GM12873 (cell line): ENCODE measurements around the gene YWHAG.

Experiments
- TF ChIP-seq, protein P1 (sequence below): IDR thresholded peaks from 2 replicates; pipeline ENCODE4 v1.5.1; 2012; ENCODE audit warnings: low read depth, mild to moderate bottlenecking, moderate library complexity, low read length, control low read depth; ENCODE audit not compliant: insufficient read depth; ENCODE audit errors: missing control alignments

The YWHAG gene

DNA sequence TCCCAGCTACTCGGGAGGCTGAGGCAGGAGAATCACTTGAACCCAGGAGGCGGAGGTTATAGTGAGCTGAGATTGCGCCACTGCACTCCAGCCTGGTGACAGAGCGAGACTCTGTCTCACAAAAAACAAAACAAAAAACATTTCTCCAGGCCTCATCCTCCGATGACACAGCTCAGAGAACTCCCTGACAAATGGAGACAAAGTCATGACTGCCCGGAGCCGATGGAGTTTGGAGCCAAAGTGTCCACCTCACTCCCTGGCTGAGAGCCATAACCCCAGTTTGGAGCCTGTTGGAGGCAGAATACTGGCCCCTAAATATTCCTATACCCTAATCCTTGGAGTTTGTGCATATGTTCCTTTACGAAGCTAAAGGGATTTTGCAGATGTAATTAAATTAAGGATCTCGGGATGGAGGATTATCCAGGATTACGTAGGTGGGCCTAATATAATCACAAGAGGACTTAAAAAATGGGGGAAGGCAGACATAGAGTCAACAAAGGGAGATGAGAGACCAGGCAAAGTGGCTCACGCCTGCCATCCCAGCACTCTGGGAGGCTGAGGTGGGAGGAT, 28.0 kb upstream of the YWHAG start:
- TF ChIP-seq, protein P1, sequence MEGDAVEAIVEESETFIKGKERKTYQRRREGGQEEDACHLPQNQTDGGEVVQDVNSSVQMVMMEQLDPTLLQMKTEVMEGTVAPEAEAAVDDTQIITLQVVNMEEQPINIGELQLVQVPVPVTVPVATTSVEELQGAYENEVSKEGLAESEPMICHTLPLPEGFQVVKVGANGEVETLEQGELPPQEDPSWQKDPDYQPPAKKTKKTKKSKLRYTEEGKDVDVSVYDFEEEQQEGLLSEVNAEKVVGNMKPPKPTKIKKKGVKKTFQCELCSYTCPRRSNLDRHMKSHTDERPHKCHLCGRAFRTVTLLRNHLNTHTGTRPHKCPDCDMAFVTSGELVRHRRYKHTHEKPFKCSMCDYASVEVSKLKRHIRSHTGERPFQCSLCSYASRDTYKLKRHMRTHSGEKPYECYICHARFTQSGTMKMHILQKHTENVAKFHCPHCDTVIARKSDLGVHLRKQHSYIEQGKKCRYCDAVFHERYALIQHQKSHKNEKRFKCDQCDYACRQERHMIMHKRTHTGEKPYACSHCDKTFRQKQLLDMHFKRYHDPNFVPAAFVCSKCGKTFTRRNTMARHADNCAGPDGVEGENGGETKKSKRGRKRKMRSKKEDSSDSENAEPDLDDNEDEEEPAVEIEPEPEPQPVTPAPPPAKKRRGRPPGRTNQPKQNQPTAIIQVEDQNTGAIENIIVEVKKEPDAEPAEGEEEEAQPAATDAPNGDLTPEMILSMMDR, result no peak

DNA sequence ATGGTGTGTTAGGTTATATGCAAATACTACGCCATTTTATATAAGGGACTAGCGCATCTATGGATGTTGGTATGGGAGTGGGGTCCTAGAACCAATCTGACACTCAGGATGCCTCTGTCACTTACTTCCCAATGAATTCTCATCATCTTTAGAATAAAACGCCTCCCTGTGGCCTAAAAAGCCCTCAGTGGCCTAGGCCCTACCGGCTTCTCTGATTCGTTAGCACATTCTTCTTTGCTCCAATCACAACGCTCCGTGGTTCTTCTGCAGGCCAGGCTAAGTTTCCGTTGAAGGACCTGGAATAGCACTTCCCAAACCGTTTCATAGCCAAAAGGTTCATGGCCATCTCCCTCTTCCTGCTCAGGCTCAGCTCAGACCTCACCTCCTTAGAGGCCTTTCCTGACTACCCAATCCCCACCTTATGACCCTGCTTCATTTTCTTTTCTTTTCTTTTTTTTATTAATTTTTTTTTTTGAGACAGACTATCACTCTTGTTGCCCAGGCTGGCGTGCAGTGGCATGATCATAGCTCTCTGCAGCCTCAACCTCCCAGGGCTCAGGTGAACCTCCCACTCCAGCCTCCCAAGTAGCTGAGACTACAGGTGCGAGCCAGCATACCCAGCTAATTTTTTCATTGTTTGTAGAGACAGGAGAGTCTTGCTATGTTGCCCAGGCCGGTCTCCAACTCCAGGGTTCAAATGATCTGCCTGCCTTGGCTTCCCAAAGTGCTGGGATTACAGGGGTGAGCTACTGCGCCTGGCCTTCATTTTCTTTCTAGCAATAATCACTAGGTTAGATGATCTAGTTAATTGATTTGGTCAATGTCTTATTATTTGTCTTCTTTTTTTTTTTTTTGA, 24.5 kb upstream of the YWHAG start:
- TF ChIP-seq, protein P1, result no peak

DNA sequence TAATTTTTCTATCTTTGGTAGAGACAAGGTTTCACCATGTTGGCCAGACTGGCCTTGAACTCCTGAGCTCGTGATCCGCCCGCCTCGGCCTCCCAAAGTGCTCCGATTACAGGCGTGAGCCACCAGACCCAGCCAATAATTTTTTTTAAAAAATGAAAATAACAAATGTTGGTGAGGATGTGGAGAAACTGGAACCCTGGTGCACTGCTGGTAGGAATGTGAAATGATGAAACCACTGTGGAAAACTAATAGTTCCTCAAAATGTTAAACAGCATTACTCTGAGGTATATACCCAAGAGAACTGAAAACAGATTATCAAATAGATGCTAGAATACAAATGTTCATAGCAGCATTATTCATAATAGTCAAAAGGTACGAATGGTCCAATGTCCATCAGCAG, 23.0 kb upstream of the YWHAG start:
- TF ChIP-seq, protein P1, result no peak

DNA sequence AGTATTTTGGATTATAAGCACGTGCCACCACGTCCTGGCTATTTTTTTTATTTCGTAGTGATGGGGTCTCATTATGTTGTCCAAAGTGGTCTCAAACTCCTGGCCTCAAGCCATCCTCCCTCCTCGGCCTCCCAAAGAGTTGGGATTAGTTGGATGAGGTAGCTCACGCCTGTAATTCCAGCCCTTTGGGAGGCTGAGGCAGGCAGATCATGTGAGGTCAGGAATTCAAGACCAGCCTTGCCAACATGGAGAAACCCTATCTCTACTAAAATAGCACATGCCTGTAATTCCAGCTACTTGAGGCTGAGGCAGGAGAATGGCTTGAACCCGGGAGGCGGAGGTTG, 21.8 kb upstream of the YWHAG start:
- TF ChIP-seq, protein P1, result no peak

DNA sequence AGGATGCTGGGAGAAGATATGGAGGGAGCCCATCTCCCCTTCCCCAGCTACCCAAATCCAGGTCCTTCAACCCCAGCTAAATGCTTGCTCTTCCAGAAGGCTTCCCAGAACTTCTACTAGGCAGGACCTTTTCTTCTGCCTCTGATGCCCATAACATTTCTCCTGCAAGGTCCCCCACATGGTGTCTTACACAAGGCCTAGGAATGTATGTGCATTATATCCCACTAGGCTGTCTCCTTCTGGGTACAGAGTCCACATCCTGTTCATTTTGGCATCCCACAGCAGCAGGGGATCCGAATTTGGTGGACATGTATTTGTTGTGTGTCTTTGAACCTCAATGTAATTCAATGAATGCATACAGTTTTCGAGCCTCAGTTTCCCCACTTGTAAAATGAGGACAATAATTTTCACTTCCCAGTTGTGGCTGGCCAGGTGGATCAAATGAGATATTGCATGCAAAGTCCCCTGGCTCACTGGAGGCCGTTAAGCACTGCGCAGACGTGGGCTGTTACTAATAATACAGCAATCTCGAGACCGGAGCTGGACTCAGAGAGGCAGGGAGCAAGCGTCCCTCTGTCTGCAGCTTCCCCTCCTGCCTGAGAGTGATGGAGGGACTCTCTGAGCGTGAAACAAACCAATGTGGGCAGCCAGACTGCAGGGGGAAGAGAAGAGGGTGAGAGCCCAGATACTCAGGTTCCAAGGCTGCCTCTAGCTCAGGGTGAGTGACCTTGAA, 18.6 kb upstream of the YWHAG start:
- TF ChIP-seq, protein P1, result no peak

DNA sequence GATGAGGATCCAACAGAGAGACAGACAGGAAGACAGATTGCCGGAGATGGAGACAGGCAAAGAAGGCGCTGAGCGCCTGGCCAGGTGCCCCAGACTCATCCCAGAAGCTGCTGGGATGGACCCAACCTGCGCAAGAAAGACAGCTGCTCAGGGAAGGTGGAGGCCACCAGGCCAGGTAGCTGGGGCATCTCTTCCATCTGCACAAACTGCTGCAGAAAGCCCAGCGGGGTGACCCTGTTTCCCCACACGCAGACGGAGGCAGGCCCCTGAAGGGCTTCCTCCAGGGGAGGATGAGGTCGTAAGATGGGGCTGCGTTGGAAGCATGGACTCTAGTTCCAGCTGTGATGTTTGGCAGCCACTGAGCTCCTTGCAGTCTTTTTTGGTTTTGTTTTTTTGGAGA, 16.5 kb upstream of the YWHAG start:
- TF ChIP-seq, protein P1, result no peak

DNA sequence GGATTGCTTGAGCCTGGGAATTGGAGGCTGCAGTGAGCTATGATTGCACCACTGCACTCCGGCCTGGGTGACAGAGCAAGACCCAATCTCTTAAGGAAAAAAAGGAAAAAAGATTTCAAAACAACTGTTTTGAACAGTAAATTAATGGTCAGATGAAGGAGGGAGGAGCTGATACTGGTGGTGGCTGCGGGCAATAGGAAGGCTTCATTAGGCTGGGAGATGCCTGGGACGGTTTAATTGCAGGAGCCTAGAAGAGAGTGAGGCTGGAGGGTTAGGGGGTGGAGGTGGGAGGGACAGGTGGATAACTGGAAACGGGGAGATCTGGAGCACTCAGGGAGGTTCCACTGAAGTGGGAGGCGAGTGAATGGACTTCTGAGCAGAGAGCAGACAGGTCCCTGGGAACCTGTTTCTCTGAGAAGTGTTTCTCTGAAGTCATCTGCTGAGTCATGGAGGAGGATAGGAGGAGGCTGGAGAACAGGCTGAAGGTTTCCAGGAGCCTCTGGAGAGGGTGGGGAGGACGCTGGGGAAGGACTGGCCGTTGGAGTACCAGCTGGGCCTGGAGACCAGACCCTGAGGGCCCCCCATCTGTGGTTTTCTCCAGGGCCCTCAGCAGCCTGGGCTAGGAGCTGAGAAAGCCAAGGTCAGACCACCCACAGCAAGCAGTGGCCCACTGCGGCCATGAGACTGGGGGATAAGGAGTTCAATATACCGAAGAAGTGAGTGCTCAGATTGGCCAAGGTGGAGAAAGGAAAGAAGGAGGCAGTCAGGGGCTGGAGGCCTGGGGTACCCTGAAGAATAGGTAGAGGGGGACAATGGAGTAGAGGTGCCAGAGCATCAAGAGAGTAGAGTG, 14.4 kb upstream of the YWHAG start:
- TF ChIP-seq, protein P1, result no peak
